HG03103 (cell line): ENCODE data around the gene CACNA2D1.

Source experiments
- ATAC-seq: cut with Tn5 transposase; IDR thresholded peaks from one replicate; pipeline ENCODE4 v1.9.1; 2021; ENCODE audit warnings: low read depth; ENCODE audit not compliant: unreplicated experiment

The CACNA2D1 gene

DNA sequence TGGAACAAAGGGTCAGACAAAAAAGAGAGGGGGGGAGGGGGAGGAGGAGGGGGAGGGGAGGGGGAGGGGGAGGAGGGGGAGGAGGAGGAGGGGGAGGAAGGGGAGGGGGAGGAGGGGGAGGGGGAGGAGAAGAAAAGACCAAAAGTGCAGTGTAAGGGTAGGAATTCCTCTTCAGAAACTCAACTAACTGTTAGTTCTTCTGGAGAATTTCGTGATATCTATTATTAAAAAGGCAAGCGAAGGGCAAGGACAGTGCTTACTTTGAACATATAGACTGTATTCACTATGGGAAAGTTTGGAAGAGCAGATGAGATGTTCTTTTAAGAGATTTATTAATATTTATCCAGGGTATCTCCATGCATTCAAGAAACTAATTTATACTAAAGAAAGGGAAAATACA lies 258.1 kb downstream of the CACNA2D1 start:
- no peak for ATAC-seq

- no peak for ATAC-seq
Measured at GRCh38 chr7:82183634-82184033, 259.9 kb downstream of the CACNA2D1 start.

- ATAC-seq, result no peak
Measured at GRCh38 chr7:82179311-82179710, 264.3 kb downstream of the CACNA2D1 start.

GRCh38 chr7:82175319-82175718 lies 268.3 kb downstream of the CACNA2D1 start:
- no peak for ATAC-seq

GRCh38 chr7:82173400-82174021 lies 270.1 kb downstream of the CACNA2D1 start:
- ATAC-seq, result no peak

DNA sequence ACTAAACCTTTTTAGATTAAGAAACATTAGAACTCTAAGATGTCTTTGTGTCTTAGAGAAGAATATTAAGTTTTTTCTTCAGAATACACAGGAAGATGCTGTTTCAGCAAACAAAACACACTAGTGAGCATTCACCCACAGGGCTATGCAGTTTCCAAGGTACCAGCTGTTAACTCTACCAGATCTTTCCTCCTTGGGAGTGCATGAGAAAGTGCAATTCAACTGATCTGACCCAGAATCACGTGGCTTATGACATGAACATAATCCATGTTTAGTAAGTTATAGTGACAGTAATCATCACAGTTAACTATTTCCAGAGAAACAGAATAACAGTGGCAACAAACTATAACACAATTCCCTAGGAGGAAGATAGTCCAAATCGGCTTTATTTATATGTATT lies 270.7 kb downstream of the CACNA2D1 start:
- ATAC-seq, result no peak

DNA sequence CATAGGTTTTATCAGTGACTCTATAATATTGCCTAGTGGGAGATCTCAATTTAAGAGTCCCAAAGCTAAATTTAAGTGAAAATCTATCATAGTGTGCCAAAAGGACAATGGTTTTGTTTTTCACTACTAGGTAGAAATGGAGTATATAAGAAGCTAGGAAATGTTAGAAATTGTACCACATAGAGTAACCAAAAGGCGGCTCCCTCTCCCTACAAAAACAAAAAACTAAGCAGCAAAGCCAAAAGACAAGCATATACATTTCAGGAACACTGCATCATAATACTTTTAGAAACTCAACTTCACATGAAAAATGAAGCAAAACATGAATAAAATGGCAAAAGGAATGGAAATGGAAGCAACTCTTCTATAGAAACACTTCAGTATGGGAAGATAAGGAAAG lies 271.6 kb downstream of the CACNA2D1 start:
- ATAC-seq, result no peak

- no peak for ATAC-seq
Measured at GRCh38 chr7:82167558-82168314, 275.8 kb downstream of the CACNA2D1 start.

DNA sequence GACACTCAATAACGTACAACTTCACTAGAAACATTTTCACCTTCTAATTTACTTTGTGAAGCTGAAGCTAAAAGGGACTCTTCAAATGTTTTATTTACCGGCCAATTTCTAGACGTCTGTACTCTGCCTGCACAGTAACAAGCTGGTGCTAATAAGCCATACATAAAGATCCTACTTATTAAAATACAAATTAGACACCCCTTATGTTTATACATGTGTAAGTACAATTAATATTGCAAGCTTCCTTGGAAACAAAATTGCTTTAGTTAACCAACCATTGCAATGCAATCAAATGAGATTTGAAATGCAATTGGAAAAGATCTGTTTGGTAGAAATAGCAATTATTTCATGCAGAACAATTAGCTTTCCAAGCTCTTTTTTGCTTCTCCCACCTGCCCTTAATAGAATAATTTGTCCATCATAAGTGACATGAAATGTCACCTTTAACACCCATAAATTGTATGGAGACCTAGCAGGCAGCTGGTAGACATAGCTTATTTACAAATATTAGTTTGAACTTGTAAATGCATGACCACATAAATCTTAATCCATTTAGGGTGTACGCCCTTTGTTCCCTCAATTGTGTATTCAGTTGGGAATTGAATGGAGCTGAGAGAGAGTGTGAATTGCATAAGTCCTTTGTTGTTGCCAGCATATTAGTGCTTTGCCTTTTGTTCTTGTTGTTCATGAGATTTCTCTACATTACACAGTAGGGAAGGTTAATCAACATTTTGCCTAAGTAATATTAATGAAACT lies 277.1 kb downstream of the CACNA2D1 start:
- ATAC-seq, result no peak

- no peak for ATAC-seq
Measured at GRCh38 chr7:82164813-82165212, 278.8 kb downstream of the CACNA2D1 start.

DNA sequence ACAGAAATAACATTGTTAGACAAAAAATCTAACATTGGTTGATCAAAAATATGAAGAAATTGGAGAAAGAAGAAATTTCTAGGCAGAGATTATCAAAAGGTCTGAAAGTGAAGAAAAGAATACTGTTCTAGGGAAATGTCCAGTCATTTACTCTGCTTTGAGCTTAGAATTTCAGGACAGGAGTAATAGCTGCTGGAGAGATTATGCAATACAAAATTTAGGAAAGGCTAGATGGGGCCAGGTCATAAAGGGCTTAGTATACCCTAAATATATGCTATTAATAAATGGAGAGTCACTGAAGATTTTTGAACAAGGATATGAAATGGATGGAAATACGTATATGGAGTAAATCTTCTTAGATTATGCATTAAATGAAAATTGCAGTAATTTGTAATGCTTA lies 279.2 kb downstream of the CACNA2D1 start:
- no peak for ATAC-seq

DNA sequence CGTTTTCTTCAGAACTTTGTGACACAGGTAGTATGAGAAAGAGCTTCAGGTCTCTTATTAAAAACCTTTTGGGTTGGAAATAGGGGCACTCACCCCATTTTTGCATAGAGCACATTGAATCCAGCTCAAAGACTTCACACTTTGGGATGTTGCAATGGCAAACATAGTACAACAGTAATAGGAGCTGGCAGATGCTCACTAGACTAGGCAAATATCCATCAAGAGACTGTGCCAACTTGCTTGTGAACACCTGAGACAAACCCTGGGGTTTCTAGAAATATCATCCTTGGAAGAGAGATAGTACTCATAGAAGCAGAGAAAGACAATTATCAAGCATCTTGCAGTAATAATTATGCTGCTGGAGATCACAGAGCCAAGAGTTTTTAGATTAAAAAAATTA lies 280.0 kb downstream of the CACNA2D1 start:
- no peak for ATAC-seq

DNA sequence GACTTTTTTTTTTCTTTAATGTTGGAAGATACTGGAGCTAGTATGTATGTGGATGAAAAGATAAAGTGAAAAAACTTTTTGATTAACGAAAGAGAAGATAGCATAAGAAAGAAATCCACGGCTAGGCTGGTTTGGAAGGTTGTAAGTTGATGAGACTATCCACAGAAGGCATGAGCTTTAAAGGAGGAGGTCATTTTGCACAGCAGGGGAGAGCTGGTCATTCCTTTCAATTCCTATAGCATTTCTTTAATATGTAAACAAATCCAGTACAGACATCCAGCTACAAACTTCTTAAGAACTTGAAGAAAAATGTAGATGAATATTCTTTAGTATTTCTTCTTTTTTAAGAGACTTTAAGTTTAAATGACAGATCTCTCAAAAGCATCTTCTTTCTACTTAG lies 281.3 kb downstream of the CACNA2D1 start:
- ATAC-seq, result no peak

GRCh38 chr7:82158327-82158726 lies 285.2 kb downstream of the CACNA2D1 start:
- no peak for ATAC-seq

DNA sequence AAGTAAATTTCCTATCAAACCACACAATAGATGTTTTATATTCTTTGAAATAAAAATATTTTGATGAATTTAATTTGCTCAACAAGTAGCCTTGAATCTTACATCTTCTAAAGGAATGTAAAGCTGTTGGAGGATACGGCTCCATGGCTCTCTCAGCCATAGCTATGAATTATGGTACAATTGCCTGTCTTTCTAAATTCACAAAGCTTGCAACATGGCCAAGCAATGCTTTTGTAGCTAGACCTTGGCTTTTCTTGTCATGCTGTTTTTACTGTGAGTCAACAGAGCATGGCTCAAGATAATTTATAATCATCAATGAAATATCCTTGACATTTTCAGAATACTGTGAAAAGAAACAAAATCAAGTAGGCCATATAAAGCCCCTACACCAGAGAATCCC lies 286.7 kb downstream of the CACNA2D1 start:
- no peak for ATAC-seq

GRCh38 chr7:82156168-82156567 lies 287.4 kb downstream of the CACNA2D1 start:
- no peak for ATAC-seq

DNA sequence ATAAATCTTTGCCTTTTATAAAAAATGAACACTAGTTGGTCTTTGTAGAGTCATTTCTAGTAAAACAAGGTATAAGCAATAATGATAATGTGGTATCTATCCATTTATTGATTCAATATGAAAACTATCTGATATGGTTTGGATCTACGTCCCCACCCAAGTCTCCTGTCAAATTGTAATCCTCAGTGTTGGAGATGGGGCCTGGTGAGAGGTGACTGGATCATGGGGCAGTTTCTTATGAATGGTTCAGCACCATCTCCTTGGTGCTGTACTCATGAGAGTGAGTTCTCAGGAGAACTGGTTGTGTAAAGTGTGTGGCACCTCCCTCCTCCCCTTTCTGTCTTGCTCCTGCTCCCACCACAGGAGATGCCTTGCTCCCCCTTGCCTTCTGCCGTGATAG lies 288.8 kb downstream of the CACNA2D1 start:
- no peak for ATAC-seq

GRCh38 chr7:82153776-82154175 lies 289.8 kb downstream of the CACNA2D1 start:
- ATAC-seq, result no peak

DNA sequence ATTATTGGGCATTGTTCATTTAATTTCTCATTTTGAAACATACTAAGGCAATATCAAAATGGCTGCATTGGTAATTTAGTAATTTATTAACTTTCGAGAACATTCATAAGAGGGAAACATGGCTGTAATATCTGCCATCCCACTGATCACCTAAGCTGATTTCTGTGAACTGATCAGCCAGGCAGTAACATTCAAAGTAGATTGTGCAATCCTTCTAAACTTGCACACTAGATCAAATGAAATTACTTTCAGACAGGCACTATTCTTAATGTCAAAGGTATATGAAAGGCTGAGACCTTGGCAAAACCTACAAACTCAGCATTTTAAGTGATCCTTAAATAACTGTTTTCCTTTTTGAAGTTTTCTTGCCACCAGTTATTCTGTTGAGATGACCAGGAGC lies 290.7 kb downstream of the CACNA2D1 start:
- ATAC-seq, result no peak

GRCh38 chr7:82146491-82146890 lies 297.1 kb downstream of the CACNA2D1 start:
- ATAC-seq, result no peak

GRCh38 chr7:82142263-82142864 lies 301.2 kb downstream of the CACNA2D1 start:
- no peak for ATAC-seq
